ENCODE results near the gene JAK2. TPM values are rescaled to one million over a fixed set of nuclear protein-coding genes. Genes with fewer than 3 reads are reported as not detected.

Gene JAK2
- total and polyA plus RNA-seq, 9 of the 15 experiments (the other 6 are each of a cell fraction or from before 2014, with no cell fraction given) = 4.7 to 23.4 (median 15.3) TPM

- H2AFZ ChIP-seq (ENCODE audit: low read depth, low read length) = no peak overlapping the region
- no peaks in the 10 kb centered on the region for H3K4me1 ChIP-seq (replicated peaks in 1 of 2; ENCODE audit: control insufficient read depth in 2 of 2, insufficient read depth in 2 of 2, low read length in 2 of 2)
- no peak overlapping the region for H3K4me3 ChIP-seq
- CTCF ChIA-PET (ENCODE audit: low intra/inter-chr PET ratio) = no interaction called here
- no peak for ATAC-seq
- H3K9me1 ChIP-seq (ENCODE audit: control insufficient read depth, insufficient read depth, low read length) = no peaks in the 10 kb centered on the region
- no peak for DNase-seq (ENCODE audit: extremely low read depth in 1 of 4, low spot score in 3 of 4)
- H3K4me2 ChIP-seq (ENCODE audit: insufficient read depth, low read length) = no peak overlapping the region
- H3K9ac ChIP-seq (ENCODE audit: insufficient read depth in 1 of 2, low read depth in 2 of 2, low read length in 2 of 2) = no peak overlapping the region
- no peaks in the 10 kb centered on the region for H3K79me2 ChIP-seq (ENCODE audit: control insufficient read depth, insufficient read depth, low read length)
- POLR2A ChIA-PET = no interaction called here
- no peak for FAIRE-seq
- H3K9me3 ChIP-seq (replicated peaks; ENCODE audit: control insufficient read depth, insufficient read depth, low read depth, low read length) = no peaks in the 10 kb centered on the region; the same call in 1 of the 2 replicates
- H3K27me3 ChIP-seq (ENCODE audit: control insufficient read depth in 2 of 2, insufficient read depth in 2 of 2, low read length in 2 of 2) = no peaks in the 10 kb centered on the region
- H3K27ac ChIP-seq (ENCODE audit: extremely low read depth, low read depth, low read length) = no peak overlapping the region
- intact Hi-C loops (cut with micrococcal nuclease) (no loop called here), in situ Hi-C loops (cut with MboI) (no loop called here)
- no peak for TF ChIP-seq MCM3 (IDR thresholded peaks at IDR 0.05)
- no peak for TF ChIP-seq ZNF354B (CRISPR knock-in tag; IDR thresholded peaks at IDR 0.05)
- no peak for TF ChIP-seq ZNF57 (CRISPR knock-in tag; IDR thresholded peaks at IDR 0.05)
- TF ChIP-seq ATF1 (CRISPR knock-in tag; IDR thresholded peaks at IDR 0.05) = no peak
- TF ChIP-seq ATF1 (tag; IDR thresholded peaks at IDR 0.05) = no peak
- no peak for TF ChIP-seq ADNP (tag; IDR thresholded peaks at IDR 0.05)
- H3K36me3 ChIP-seq (ENCODE audit: control insufficient read depth, insufficient read depth, low read length) = no peaks in the 10 kb centered on the region
- H4K20me1 ChIP-seq (replicated peaks; ENCODE audit: control insufficient read depth, insufficient read depth, low read length) = no peaks in the 10 kb centered on the region
- 14% methylated on average over 1 of the region's 1 CpG for WGBS (ENCODE audit: insufficient coverage, low coverage, missing lambda C conversion rate)
- no TSS peak for BruUV-seq (replicated peaks)
Measured at GRCh38 chr9:5140151-5140550, 155.1 kb downstream of the JAK2 start.

GRCh38 chr9:5144217-5144616 lies 159.1 kb downstream of the JAK2 start:
- ChIA-PET CTCF (ENCODE audit: low intra/inter-chr PET ratio) (no interaction called here), POLR2A (no interaction called here)
- Histone ChIP-seq H4K20me1 (replicated peaks; ENCODE audit: control insufficient read depth, insufficient read depth, low read length) (no peaks in the 10 kb centered on the region), H3K9me1 (ENCODE audit: control insufficient read depth, insufficient read depth, low read length) (no peaks in the 10 kb centered on the region), H3K9me3 (replicated peaks; ENCODE audit: control insufficient read depth, insufficient read depth, low read depth, low read length) (no peaks in the 10 kb centered on the region; the same call in 1 of the 2 replicates), H3K36me3 (ENCODE audit: control insufficient read depth, insufficient read depth, low read length) (no peaks in the 10 kb centered on the region), H3K9ac (ENCODE audit: insufficient read depth in 1 of 2, low read depth in 2 of 2, low read length in 2 of 2) (no peak overlapping the region), H3K27ac (ENCODE audit: extremely low read depth, low read depth, low read length) (no peak overlapping the region), H3K79me2 (ENCODE audit: control insufficient read depth, insufficient read depth, low read length) (no peaks in the 10 kb centered on the region), H3K27me3 (ENCODE audit: control insufficient read depth in 2 of 2, insufficient read depth in 2 of 2, low read length in 2 of 2) (no peaks in the 10 kb centered on the region), H3K4me3 (no peak overlapping the region), H2AFZ (ENCODE audit: low read depth, low read length) (no peak overlapping the region), H3K4me1 (replicated peaks in 1 of 2; ENCODE audit: control insufficient read depth in 2 of 2, insufficient read depth in 2 of 2, low read length in 2 of 2) (no peaks in the 10 kb centered on the region), H3K4me2 (ENCODE audit: insufficient read depth, low read length) (no peak overlapping the region)
- WGBS (ENCODE audit: insufficient coverage, low coverage, missing lambda C conversion rate) = 53% methylated on average over 7 of the region's 7 CpGs
- no TSS peak for BruUV-seq (replicated peaks)
- no peak for FAIRE-seq
- intact Hi-C loops (cut with micrococcal nuclease) = no loop called here
- DNase-seq (ENCODE audit: extremely low read depth in 1 of 4, low spot score in 3 of 4) = no peak
- in situ Hi-C loops (cut with MboI) = no loop called here
- no peak for ATAC-seq
- no peak for TF ChIP-seq KLF1 (tag; IDR thresholded peaks at IDR 0.05)
- TF ChIP-seq DMBX1 (CRISPR knock-in tag; IDR thresholded peaks at IDR 0.05; ENCODE audit: borderline replicate concordance) = no peak
- no peak for TF ChIP-seq TAL1 (IDR thresholded peaks at IDR 0.05)
- TF ChIP-seq CBFB (CRISPR knock-in tag; IDR thresholded peaks at IDR 0.05) = no peak
- no peak for TF ChIP-seq CEBPZ (IDR thresholded peaks at IDR 0.05; ENCODE audit: borderline replicate concordance, low read depth, low read length)
- no peak for TF ChIP-seq SRSF7 (optimal IDR thresholded peaks at IDR 0.05; ENCODE audit: low read depth, low read length)
- TF ChIP-seq ELF4 (CRISPR knock-in tag; IDR thresholded peaks at IDR 0.05) = no peak
- no peak for TF ChIP-seq FOXM1 (IDR thresholded peaks at IDR 0.05; ENCODE audit: low read depth)
- no peak for TF ChIP-seq FOXM1 (CRISPR knock-in tag; IDR thresholded peaks at IDR 0.05; ENCODE audit: low read depth)
- no peak for TF ChIP-seq PRPF4 (IDR thresholded peaks at IDR 0.05; ENCODE audit: insufficient read depth, low read depth, low read length, poor library complexity, severe bottlenecking)
- TF ChIP-seq CREBBP (IDR thresholded peaks at IDR 0.05; ENCODE audit: low read depth, low read length) = no peak
- TF ChIP-seq ZKSCAN1 (IDR thresholded peaks at IDR 0.05; ENCODE audit: low read depth, low read length) = no peak
